ENCODE data around the gene RBP2.

- TF ChIP-seq CTCF (IDR thresholded peaks at IDR 0.05; ENCODE audit: poor library complexity) = no peak
- TF ChIP-seq EZH2 (IDR thresholded peaks at IDR 0.05; ENCODE audit: borderline replicate concordance) = no peak
These were observed 6.1 kb downstream of the RBP2 start for GRCh38 chr3:139470199-139470598.

Measured in hepatocyte (in vitro differentiated cells).